Fibroblast of pulmonary artery (primary cell): ENCODE results near the gene LSR.

Experiments used
- DNase-seq: peaks from one replicate; pipeline ENCODE4 v3.0.0-alpha.2; 2010; ENCODE audit warnings: low read depth
- H3K4me3 ChIP-seq: replicated peaks from 2 replicates; pipeline ENCODE4 v1.5.1; 2011; ENCODE audit warnings: low read depth, mild to moderate bottlenecking, control low read depth, low read length, moderate library complexity
- TF ChIP-seq, protein P1 (sequence below): IDR thresholded peaks from 2 replicates; pipeline ENCODE4 v1.5.1; 2011; ENCODE audit warnings: mild to moderate bottlenecking, control low read depth, low read length, inconsistent platforms; ENCODE audit errors: missing control alignments

Gene LSR

DNA sequence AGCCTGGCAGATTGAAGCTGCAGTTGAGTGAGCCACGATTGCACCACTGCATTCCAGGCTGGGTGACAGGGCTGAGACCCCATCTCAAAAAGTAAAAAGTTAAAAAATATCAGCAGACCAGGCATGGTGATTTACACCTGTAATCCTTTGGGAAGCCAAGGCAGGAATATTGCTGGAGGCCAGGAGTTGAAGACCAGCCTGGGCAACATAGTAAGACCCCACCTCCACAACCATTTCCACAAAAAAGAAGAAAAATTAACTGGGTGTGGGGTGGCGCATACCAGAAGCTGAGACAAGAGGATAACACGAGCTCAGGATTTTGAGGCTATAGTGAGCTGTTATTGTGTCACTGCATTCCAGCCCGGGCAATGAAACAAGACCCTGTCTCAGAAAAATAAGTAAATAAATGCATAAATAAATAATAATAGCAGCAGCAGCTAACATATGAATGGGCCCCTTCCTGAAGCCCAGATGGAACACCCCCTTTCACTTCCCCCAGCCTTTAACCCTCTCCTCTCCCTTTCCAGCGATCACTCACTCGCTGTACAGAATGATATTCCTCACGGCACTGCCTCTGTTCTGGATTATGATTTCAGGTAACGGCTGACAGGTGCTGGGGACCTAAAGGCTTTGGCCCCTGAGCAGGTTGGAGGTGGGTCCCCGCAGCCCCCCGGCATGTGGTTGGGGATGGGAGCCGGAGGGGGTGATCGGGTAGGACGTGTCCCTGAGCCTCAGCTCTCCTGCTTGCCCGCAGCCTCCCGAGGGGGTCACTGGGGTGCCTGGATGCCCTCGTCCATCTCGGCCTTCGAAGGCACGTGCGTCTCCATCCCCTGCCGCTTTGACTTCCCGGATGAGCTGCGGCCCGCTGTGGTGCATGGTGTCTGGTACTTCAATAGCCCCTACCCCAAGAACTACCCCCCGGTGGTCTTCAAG lies 46.3 kb downstream of the LSR start:
- no peak for DNase-seq
- no peak overlapping the region for H3K4me3 ChIP-seq
- TF ChIP-seq, protein P1, sequence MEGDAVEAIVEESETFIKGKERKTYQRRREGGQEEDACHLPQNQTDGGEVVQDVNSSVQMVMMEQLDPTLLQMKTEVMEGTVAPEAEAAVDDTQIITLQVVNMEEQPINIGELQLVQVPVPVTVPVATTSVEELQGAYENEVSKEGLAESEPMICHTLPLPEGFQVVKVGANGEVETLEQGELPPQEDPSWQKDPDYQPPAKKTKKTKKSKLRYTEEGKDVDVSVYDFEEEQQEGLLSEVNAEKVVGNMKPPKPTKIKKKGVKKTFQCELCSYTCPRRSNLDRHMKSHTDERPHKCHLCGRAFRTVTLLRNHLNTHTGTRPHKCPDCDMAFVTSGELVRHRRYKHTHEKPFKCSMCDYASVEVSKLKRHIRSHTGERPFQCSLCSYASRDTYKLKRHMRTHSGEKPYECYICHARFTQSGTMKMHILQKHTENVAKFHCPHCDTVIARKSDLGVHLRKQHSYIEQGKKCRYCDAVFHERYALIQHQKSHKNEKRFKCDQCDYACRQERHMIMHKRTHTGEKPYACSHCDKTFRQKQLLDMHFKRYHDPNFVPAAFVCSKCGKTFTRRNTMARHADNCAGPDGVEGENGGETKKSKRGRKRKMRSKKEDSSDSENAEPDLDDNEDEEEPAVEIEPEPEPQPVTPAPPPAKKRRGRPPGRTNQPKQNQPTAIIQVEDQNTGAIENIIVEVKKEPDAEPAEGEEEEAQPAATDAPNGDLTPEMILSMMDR = no peak

DNA sequence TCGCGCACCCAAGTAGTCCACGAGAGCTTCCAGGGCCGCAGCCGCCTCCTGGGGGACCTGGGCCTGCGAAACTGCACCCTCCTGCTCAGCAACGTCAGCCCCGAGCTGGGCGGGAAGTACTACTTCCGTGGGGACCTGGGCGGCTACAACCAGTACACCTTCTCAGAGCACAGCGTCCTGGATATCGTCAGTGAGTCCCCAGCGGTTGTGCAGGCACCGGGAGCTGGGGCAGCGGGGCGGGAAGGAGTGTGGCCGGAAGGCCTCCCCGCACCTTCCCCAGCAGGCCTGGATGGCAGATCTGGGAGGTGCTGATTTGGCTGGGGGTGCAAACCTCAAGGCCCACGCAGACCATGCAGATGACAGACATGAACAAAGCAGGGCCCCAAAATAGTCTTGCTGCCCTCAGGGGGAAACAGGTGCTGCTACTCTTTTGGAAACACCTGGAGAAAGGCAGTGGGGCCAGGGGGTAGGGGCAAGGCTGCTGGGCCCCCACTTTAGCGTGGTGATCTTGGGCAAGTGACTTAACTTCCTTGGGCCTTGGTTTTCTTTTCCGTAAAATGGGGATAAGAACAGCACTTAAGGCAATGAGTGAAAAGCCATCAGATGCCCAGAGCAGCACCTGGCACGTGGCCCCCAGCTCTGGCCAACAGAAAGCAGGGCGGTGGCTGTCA lies 47.1 kb downstream of the LSR start:
- no peak overlapping the region for H3K4me3 ChIP-seq
- TF ChIP-seq, protein P1 = no peak
- no peak for DNase-seq

GRCh38 chr19:35296644-35297514 lies 48.1 kb downstream of the LSR start:
- no peak overlapping the region for H3K4me3 ChIP-seq
- no peak for DNase-seq
- TF ChIP-seq, protein P1 = no peak

GRCh38 chr19:35297515-35297848 lies 48.7 kb downstream of the LSR start:
- TF ChIP-seq, protein P1 = no peak
- no peak overlapping the region for H3K4me3 ChIP-seq
- no peak for DNase-seq

GRCh38 chr19:35297922-35298321 lies 49.1 kb downstream of the LSR start:
- H3K4me3 ChIP-seq = no peak overlapping the region
- no peak for DNase-seq
- TF ChIP-seq, protein P1 = no peak

DNA sequence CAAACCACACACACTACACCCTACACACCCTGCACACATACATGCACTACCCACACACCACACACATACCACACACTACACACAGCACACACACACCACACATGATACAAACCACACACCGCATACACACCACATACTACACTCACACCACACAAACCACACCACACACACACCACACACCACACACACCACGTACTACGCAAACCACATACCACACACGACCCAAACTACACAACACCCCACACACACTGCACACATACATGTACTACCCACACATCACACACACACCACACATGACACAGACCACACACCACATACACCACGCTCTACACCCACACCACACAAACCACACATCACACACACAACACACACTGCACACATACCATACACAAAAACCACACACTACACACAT lies 49.8 kb downstream of the LSR start:
- no peak for DNase-seq
- TF ChIP-seq, protein P1 = no peak
- H3K4me3 ChIP-seq = no peak overlapping the region
